ENCODE results near the gene NBAS. TPM values are rescaled to one million over a fixed set of nuclear protein-coding genes. Genes with fewer than 3 reads are reported as not detected.

Gene NBAS
- total and polyA plus RNA-seq, 2 of the 13 experiments (the other 11 are each of a cell fraction or from before 2014, with no cell fraction given): 33.6 to 58.7 TPM

GRCh38 chr2:15561574-15562344, 625 bp upstream of the NBAS start (continued):
- TF ChIP-seq HMGXB3 (CRISPR knock-in tag; IDR thresholded peaks at IDR 0.05; ENCODE audit: borderline replicate concordance) (no peak), HNF4A (CRISPR knock-in tag; IDR thresholded peaks at IDR 0.05) (no peak), ATF4 (CRISPR knock-in tag; IDR thresholded peaks at IDR 0.05) (no peak; a peak in 1 of 4 replicates), KDM4B (CRISPR knock-in tag; IDR thresholded peaks at IDR 0.05) (no peak), ZNF792 (CRISPR knock-in tag; IDR thresholded peaks at IDR 0.05) (0 out of 2 replicates have a peak, but pooled peaks have one; percentile 11), ZNF770 (CRISPR knock-in tag; IDR thresholded peaks at IDR 0.05) (0 out of 2 replicates have a peak, but pooled peaks have one; percentile 31), POLR2AphosphoS2 (IDR thresholded peaks at IDR 0.05; ENCODE audit: low read depth, low read length) (no peak), ZNF546 (CRISPR knock-in tag; conservative IDR thresholded peaks at IDR 0.05) (no peak), GATAD2A (CRISPR knock-in tag; IDR thresholded peaks at IDR 0.05) (no peak), ZBTB14 (CRISPR knock-in tag; IDR thresholded peaks at IDR 0.05) (no peak), ELF1 (CRISPR knock-in tag; IDR thresholded peaks at IDR 0.05) (no peak), ZNF75D (CRISPR knock-in tag; IDR thresholded peaks at IDR 0.05; ENCODE audit: borderline replicate concordance) (no peak), ZGPAT (CRISPR knock-in tag; IDR thresholded peaks at IDR 0.05) (0 out of 2 replicates have a peak, but pooled peaks have one; percentile 14), JUND (CRISPR knock-in tag; IDR thresholded peaks at IDR 0.05) (no peak), ZFP36L1 (CRISPR knock-in tag; IDR thresholded peaks at IDR 0.05) (no peak), ZFP37 (CRISPR knock-in tag; IDR thresholded peaks at IDR 0.05; ENCODE audit: borderline replicate concordance) (no peak), CBFB (CRISPR knock-in tag; IDR thresholded peaks at IDR 0.05) (no peak), CCAR2 (optimal IDR thresholded peaks at IDR 0.05; ENCODE audit: low read depth, low read length) (peak; percentile 6), ZNF10 (CRISPR knock-in tag; IDR thresholded peaks at IDR 0.05; ENCODE audit: borderline replicate concordance, low read depth) (no peak), U2AF2 (IDR thresholded peaks at IDR 0.05; ENCODE audit: low read depth, low read length) (no peak)

Data from HepG2 (cell line).